CD4-positive, alpha-beta T cell treated with Interleukin-4 for 1 hour (primary cell): ENCODE results near the gene ARF1.

Experiments
- DNase-seq, 2 donors: peaks; one replicate each; pipeline ENCODE4 v3.0.0-alpha.2; 2020 to 2022

Gene ARF1

DNA sequence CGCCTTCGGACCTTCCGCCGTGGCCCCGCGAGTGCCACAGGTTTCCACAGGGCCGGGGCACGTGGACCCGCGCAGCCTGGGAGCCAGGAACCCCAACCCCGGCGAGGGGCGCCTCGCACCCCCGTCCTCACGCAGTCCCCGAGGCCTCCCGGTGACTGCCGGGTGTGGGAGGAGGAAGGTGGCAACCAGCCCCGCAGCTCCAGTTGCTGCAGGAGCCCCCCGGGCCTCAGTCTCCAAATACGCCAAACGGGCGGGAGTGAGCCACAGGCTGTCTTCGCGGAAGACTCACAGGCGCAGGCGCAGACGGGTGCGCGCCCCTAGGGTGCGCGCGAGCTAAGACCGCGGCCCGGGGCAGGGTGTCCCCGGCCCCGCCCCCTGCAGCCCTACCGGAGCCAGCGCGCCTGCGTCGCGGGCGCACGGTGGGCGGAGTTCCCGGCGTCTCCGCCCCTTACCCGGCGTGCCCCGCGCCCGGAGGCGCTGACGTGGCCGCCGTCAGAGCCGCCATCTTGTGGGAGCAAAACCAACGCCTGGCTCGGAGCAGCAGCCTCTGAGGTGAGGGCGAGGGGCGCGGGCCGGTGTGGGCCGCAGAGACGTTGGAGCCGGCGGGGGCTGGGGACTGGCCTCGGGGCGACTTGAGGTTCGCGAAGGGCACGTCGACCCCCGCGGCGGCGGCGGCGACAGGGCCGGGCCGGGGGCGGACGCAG lies at the start of gene ARF1:
Gene ARF1, plus strand, starts transcription at position 495 of the 704 bp plus-strand sequence. CDS start 14,407 bp downstream, outside the sequence.
- DNase-seq, result peak; percentile 92 to 93

DNA sequence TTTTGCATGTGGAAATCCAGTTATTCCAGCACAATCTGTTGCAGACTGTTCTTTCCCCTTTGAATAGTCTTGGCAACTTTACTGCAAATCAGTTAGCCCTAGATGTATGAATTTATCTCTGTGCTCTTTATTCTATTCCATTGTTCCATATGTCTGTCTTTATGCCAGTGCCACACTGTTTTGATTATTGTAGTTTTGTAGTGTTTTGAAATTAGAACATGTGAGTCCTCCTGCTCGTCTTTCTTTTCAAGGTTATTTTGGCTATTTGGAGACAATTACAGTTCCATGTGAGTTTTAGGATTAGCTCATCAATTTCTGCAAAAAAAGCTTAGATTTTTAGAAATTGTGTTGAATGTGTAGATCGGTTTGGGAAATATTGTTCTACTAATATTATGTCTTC lies 49.1 kb upstream of the ARF1 start:
- DNase-seq, result no peak

DNA sequence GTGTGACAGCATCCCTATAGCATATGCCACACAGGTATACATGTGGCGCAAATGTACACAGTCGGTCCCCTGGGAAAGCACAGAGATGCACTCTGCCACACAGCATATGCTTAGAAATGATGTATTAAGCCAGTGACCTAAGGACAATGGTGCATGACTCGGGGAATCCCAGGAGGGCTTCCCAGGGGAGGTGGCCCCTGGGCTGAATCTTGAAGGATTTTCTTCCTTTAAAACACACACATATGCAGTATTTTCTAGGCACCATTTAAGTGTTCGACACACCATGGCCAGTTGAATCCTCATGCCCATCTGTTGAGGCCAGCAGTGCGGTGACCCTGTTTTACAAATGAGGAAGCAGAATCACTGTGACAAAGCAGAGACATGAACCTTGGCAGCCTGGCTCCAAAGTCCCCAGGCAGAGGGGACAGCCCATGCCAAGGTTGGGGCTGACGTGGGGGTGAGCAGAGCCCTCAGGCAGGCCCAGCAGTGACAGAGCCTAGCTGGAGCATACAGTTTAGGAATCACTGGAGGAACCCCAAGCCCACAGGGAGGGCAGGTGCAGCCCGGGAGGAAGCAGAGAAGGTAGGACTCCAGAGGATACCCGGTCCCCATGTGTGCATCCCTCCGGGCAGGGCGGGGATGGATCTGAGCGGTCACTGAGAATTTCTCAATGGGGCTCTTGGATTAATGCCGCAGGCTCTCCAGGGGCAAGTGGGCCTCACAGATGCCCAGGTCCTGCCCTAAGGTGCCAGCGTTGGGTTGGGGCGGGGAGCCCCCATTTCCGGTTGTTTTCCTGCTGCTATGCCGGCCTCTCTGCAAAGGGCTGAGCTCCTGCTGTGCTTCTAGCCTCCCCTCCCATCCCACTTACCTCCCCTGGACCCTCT lies 47.3 kb upstream of the ARF1 start:
- peak in 1 of 2 donors; percentile 8 for DNase-seq

DNA sequence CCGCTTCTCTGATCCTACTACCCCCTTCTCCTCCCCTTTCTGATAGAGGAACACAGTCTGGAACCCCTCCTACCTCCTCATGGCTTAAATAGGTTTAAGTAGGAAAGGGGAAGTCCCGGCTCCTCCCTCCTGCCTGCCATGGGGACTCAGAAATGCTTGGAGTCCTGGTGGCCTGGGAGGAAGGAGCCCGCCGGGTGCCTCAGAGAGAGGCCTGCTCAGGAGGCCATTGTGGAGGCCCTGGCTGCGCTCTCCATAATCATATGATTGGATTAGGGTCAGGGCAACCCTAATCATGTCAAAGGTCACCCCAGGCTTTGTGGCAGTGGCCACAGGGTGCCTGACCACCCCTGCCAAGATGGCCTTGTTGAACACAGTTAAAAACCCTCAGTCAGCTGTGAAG lies 46.7 kb upstream of the ARF1 start:
- peak in 1 of 2 donors; percentile 6 for DNase-seq

DNA sequence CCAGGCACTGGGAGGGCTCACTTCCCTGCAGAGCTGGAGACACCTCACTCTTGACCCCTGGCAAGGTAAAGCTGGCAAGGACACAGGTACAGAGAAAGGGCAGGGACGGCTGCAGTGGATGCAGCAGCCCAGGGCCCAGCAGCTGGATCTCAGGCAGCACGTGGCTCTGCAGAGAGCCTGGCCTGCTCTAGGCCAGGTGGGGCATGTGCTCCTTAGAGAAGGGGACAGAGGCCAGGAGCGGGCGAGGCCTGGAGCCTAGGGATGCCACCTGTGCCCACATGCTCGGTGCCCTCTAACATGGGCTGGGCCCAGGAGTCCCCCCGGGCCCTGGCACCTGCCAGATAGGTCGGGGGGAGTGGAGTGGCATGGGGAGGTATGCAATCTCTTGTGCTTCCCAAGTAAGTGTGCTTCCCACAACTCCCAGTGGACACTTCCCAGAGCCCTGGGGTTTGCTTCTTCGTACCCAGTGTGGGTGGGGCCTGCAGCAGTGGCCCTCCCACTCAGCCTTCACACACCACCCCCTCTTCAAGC lies 45.7 kb upstream of the ARF1 start:
- peak in 1 of 2 donors; percentile 9 for DNase-seq

DNA sequence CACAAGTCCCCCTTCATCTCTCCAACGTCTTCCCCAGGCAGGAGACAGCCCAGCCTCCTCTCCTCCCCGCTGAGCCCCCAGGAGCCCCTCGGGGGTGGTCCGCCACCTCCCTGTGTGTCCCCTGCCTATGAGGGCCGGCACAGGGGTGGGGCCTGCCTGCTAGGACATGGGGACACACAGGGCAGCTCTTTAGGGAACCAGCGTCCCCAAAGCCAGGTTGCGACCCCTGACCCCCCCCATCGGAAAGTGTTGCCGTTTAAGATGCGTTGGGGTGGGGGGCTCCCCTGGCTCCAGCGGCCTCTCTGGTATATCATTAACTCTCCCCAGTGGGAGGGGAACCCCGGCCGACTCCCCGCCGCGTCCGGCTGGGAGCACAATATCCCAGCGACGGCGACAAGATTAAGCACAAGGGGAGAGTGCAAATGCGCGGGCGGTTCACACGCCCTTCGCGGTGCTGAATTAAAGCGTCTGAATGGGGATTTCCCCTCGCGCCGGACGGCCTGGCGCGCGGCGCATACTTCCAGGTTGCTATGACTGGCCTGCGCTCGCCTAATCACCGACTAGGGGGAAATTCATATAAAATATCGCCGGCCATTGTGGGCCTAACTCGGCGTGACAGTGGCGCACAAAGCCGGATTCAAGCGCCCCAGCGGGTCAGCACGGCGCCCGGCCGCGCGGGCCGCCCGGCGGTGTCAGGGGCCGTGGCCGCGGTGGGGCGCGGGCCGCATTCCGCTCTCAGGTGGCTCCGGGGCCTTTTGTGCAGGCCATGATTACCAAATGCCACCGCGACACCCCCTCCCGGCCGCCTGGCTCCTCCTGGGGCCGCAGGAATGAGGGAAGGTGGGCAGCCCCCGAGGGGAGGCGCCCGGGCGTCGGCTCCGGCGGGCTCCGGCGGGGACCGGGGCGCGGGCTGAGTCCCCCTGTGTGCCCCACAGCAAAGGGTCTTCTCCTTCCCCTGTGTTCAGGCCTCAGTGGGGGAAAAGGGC lies 44.8 kb upstream of the ARF1 start:
- peak; percentile 8 to 11 for DNase-seq

DNA sequence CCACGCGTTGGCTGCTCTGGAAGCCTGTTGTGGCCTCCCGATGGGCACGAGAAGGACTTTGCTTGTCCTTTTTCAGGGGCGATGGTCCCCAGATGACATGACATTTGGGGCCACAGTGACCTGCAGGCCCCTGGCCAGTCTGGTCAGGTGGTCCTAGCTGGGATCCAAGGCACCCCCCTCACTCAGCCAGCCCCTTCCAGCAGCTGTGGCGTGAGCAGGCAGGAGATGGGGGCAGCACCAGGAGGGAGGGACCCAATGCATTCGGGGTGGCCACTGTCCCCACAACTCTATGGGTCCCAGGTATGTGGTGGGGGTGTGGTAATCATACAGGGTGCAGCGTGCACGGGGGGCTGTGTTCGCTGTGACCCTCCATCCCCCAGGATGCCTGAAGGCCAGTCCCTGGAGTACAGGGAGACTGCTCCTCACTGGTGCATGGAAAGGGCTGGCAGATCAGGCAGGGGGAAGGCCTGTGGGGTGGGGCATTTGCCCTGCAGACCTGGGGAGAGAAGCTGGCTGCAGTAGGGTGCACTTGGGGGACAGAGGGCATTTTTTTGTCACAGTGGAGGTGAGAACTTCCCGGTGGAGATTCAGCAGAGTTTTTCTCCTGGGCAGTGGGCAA lies 44.0 kb upstream of the ARF1 start:
- DNase-seq, result peak in 1 of 2 donors; percentile 9

DNA sequence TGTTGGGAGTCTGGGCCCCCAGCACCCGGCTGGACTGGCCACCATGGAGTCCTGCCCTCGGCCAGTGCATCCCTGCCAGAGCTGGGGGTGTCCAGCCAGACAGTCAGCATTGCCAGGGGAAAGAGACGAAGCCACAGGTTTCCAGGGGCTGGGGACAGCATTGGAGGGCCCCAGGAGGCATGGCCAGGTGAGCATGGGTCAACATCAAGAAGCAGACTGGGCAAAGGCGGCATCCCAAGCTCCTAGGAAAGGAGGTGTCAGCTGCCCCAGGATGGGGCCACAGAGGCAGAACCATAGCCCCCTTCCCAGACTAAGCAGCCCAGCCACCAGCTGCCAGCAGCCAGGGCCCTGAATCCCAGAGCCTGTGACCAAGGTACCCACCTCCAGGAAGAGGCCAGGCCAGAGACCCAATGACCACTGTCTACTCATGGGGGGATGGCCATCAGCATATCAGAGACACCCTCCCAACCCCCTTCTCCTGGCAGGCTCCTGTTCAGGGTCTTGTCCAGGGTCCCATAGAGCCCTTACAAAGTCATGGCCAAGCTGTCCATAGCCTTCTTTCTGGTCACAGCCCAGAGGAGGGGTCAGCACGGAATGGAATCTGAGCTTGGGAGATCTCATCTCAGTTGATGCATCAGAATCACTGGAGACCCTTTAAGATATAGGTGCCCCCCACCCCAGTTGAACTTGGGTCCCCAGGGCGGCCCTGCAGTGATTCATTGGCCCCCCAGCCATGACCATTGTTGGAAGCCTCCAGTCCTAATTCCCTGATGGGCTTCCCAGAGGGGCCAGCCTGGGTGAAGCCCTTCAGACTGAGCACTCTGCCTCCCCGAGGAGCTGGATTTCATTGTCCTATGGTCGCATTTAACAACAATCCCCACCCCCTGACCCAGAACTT lies 43.3 kb upstream of the ARF1 start:
- peak in 1 of 2 donors; percentile 5 for DNase-seq

DNA sequence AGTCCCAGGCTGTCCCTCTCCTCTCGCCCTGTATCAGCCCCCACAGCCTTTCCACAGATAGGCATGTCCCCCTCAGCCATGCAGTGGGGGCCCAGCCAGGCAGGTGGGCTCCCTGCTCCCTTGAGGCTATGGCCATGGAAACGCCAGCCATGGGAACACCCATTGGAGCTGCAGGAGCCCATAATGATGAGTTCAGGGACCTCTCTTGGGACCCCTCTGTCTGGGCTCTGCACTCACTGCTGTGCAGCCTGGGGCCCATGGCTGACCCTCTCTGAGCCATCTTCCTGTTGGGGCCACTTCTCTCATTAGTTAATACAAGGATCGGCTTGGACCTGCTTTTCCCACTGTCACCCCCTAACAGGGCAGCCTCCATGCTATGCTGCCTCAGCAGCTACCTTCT lies 42.5 kb upstream of the ARF1 start:
- DNase-seq, result no peak

DNA sequence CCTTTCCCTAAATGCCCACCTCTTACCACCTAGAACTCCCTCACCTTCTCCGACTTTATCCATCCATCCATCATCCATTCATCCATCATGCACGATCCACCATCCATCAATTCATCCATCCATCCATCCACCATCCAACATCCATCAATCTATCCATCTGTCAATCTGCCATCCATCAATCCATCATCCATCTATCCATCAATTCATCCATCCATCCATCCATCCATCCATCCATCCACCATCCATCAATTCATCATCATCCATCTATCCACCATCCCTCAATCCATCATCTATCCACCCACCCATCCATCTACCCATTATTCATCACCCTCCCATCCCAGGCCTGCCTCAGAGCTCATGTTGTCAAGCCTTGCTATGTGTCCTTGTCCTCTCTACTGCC lies 41.2 kb upstream of the ARF1 start:
- DNase-seq, result no peak

DNA sequence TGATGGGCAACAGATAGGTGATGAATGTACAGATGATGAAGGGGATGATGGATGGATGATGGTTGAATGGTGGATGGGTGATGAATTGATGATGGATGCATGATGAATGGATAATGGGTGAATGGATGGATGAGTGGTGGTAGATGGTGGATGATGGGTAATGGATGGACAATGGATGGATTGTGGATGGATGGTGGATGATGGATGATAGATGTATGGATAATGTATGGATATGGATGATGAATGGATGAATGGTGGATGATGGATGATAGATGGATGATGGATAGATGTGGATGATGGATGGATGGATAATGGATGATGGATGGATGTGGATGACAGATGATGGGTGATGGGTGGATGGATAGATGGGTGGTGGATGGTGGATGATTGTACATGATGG lies 40.0 kb upstream of the ARF1 start:
- no peak for DNase-seq

DNA sequence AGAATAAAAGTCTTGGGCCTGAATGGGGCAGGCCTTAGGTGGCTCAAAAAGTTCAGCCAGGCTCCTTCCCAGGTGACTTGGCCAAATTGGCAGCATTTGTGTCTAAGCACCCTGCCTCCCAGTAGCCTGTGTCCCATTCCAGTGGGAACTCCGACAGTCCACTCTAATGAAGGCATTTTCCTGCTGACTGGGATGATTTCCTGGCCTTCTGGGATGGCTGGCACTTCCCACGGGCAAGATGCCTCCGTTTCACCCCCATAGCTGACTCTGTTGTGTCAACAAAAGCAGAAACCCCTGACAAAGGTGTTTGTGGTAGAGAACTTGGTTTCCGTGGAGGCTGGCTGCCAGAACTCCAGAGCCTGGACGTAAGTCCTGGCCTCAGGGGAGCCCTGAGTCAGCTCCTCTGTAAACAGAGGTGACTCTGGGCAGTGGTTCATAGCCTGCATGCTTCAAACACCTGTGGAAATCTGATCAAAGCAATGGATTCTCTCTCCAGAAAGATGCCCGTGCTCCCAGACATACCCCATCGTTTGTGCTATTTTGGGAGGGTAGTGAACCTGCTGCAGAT lies 39.1 kb upstream of the ARF1 start:
- DNase-seq, result peak in 1 of 2 donors; percentile 1

DNA sequence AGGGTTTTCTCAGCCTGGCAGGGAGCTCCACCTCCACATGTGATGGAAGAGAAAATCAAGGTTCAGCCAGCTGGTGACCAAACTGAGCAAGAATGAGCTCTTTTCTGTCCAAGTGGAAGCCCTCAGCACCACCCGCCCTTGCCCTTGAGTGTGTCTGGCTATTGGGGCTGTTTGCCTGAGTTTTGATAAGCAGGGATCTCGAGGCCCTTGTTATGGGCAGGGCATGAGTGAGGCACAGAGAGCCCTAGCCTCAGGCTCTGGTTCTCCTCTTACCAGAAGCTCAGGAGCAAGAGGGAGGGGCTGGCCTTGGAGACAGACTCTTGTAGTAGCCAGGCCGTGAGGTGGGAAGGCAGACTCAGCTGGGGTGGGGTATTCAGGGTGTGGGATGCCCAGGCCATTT lies 37.5 kb upstream of the ARF1 start:
- DNase-seq, result peak in 1 of 2 donors; percentile 8

DNA sequence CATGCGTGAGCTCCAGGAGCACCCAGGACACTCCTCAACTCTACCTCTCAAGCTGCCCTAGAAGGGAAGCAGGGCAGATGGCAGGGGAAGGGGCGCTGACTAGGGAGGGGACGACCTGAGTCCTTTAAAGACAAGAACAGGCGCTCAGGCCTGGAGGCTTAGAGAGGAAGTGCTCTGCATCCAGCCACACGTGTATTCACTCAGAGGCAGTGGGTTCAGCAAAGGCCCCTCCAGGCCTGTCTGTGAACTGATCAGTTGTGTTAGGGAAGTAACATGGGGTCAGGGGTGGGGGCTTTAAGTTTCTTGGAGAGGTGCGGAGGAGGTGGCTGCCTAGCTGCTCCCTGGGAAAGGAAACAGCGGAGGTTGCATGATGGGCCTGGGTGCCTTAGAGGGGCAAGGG lies 37.1 kb upstream of the ARF1 start:
- DNase-seq, result no peak

DNA sequence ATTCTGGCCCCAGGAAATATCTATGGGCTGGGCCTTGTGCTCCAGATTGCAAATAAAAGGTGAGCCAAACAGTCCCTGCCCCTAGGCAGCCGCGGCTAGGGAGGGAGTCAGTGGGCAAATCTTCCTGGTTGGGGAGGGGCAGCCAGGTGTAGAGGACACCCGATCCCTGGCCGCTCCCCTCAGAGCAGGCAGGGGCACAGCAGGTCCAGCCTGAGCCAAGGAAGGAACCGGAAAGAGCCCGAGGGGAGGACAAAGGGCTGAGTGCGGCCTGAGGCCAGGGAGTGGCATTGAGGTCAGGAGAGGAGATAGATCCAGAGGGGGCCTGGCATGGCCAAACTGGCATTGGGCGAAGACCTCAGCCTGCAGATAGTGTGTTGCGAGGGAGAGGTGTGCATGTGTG lies 36.6 kb upstream of the ARF1 start:
- DNase-seq, result peak in 1 of 2 donors; percentile 10

DNA sequence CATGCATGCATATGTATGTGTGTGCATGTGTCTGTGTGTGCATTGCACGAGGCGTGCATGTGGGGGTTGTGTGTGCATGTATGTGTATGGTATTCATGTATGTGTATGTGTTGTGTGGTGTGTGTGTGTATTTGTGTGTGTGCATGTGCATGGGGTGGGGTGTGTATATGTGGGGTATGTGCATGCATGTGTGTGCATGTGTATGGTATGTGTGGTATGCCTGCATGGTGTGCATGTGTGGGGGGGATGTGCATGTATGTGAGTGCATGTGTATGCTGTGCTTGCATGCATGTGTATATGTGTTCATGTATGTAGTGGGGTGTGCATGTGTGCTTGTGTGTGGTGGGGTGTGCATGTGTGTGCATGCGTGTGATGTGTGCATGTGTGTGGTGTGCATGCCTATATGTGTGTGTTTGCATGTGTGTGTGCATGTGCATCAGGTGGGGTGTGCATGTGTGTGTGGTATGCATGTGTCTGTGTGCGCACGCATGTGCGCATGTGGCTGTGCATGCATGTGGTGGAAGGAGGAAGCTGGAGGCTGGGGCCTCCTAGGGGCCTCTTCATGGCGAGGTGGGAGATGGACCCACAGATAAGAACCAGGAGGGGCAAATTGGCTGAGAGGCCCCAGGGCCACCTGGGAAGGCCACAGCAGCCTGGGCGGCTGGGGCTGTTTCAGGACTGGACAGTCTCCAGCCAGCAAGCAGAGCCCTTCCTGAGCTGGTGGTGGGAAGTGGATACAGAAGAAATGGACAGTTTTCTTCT lies 35.9 kb upstream of the ARF1 start:
- no peak for DNase-seq

DNA sequence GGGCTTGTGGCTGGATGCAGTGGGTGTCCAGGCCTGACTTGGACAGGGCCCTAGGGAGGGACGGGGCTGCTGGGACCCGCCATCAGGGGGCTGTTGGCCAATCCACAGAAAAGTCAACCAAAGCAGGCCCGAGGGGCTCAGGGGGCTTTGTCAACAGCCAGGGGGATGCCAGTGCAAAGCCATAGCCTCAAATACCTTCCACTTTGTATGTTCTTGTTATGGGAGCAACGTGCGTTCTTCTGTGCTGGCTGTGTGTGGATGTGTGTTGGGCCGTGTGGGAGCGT lies 35.4 kb upstream of the ARF1 start:
- no peak for DNase-seq

DNA sequence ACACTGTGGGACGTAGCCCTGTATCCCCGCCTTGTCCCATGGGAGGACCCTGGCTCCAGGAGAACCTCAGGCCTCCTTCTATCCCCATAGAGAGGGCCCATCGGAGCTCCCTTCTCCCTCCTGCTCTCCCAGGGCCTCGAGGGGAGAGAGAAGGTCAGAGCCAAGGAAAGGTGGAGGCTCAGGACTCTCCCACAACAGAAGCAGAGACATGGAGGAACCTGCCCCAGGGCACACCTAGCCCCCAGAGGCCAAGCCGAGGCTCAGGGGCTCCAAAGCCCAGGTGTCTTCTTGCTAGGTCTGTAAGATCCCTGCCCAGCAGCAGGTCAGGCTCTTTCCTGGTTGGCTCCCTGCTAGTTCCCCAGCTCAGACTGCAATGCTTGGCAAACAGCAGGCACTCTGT lies 34.4 kb upstream of the ARF1 start:
- no peak for DNase-seq

DNA sequence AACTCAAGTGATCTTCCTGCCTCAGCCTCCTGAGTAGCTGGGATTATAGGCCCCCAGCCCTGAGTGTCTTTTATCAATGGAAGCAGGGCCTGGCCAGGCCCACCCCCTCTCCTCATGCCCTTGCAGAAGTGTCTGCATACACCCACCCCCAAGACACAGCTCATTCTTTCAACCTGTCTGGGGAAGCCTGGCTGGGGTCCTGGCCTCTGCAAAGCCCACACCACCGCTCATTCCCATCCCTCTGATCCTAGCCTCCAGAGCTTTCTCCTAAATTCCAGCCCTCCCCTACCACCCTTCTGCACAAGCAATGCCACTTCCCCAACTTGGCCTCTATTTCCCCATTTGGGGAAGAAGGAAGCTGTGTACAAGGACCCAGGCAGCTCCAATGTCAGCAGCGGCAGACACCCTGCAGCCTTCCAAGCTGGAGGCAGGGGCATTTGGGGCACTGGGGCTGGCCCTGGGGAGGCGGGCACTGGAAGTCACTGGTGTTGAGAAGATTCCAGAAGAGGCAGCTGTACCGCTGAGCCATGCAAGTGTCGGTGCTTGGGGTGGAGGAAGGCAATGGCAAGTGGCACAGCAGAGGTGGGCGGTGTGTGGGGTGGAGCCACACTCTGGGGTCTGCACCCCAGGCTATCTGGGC lies 33.7 kb upstream of the ARF1 start:
- DNase-seq, result peak in 1 of 2 donors; percentile 10
